ENCODE results near the gene MPEG1.

The MPEG1 gene

GRCh38 chr11:59218893-59219292, 6.2 kb upstream of the MPEG1 start:
- DNase-seq (ENCODE audit: low read depth in 2 of 2): no peak

- DNase-seq (ENCODE audit: low read depth in 2 of 2): no peak
Measured at GRCh38 chr11:59218319-59218718, 5.6 kb upstream of the MPEG1 start.

GRCh38 chr11:59216641-59217564, 4.2 kb upstream of the MPEG1 start:
- no peak for DNase-seq (ENCODE audit: low read depth in 2 of 2)

- no peak for DNase-seq (ENCODE audit: low read depth in 2 of 2)
Measured at GRCh38 chr11:59214141-59214893, 1.6 kb upstream of the MPEG1 start.

- no peak for DNase-seq (ENCODE audit: low read depth in 2 of 2)
Measured at GRCh38 chr11:59212222-59212621, 505 bp downstream of the MPEG1 start.

- DNase-seq (ENCODE audit: low read depth in 2 of 2): no peak
Measured at GRCh38 chr11:59208956-59209355, 3.8 kb downstream of the MPEG1 start.

- peak in 1 of 2 donors; percentile 36 for DNase-seq (ENCODE audit: low read depth in 2 of 2)
Measured at GRCh38 chr11:59207988-59208451, 4.7 kb downstream of the MPEG1 start.

- DNase-seq (ENCODE audit: low read depth in 2 of 2): no peak
Measured at GRCh38 chr11:59206635-59207034, 6.1 kb downstream of the MPEG1 start.

GRCh38 chr11:59205648-59206047, 7.1 kb downstream of the MPEG1 start:
- no peak for DNase-seq (ENCODE audit: low read depth in 2 of 2)

GRCh38 chr11:59204746-59205145, 8.0 kb downstream of the MPEG1 start:
- no peak for DNase-seq (ENCODE audit: low read depth in 2 of 2)

- no peak for DNase-seq (ENCODE audit: low read depth in 2 of 2)
Measured at GRCh38 chr11:59201353-59201752, 11.4 kb downstream of the MPEG1 start.

- DNase-seq (ENCODE audit: low read depth in 2 of 2): no peak
Measured at GRCh38 chr11:59200423-59200746, 12.3 kb downstream of the MPEG1 start.

GRCh38 chr11:59199546-59200422, 12.9 kb downstream of the MPEG1 start:
- DNase-seq (ENCODE audit: low read depth in 2 of 2): no peak

GRCh38 chr11:59198726-59199125, 14.0 kb downstream of the MPEG1 start:
- no peak for DNase-seq (ENCODE audit: low read depth in 2 of 2)

- no peak for DNase-seq (ENCODE audit: low read depth in 2 of 2)
Measured at GRCh38 chr11:59197991-59198390, 14.7 kb downstream of the MPEG1 start.

- no peak for DNase-seq (ENCODE audit: low read depth in 2 of 2)
Measured at GRCh38 chr11:59196777-59197176, 15.9 kb downstream of the MPEG1 start.

- no peak for DNase-seq (ENCODE audit: low read depth in 2 of 2)
Measured at GRCh38 chr11:59195586-59195985, 17.1 kb downstream of the MPEG1 start.

- DNase-seq (ENCODE audit: low read depth in 2 of 2): no peak
Measured at GRCh38 chr11:59193587-59194130, 19.1 kb downstream of the MPEG1 start.

- DNase-seq (ENCODE audit: low read depth in 2 of 2): no peak
Measured at GRCh38 chr11:59192446-59193020, 20.2 kb downstream of the MPEG1 start.

GRCh38 chr11:59191890-59192289, 20.8 kb downstream of the MPEG1 start:
- DNase-seq (ENCODE audit: low read depth in 2 of 2): no peak

- DNase-seq (ENCODE audit: low read depth in 2 of 2): no peak
Measured at GRCh38 chr11:59191095-59191494, 21.6 kb downstream of the MPEG1 start.

All from stimulated activated CD8-positive, alpha-beta memory T cell treated with anti-CD3 and anti-CD28 coated beads, Interleukin-15, amount 100 ng/mL, for 4 hours (primary cell).